Adipose tissue (tissue), 3 donors: ENCODE measurements around the gene INHBA. TPM values are rescaled to one million over a fixed set of nuclear protein-coding genes. Genes with fewer than 3 reads are reported as not detected.

ENCODE experiments used
- H3K27ac ChIP-seq: one replicate; pipeline ENCODE4 v1.5.1; 2013; ENCODE audit warnings: low read depth, low read length
- WGBS, 3 donors: extraction: QIAGEN DNeasy Blood & Tissue Kit; methylation state at CpG; one replicate each; pipeline ENCODE4 v1.1.7; 2013; 5-methylcytosine and 5-hydroxymethylcytosine counted together
- polyA plus RNA-seq, 3 donors: library from polyadenylated mRNA; stranded (reverse); fragments of 200-250 nt; gene quantifications; one replicate each; pipeline ENCODE4 v1.2.3, GENCODE V29; 2013
- donor health status: healthy with polysubstance abuse.
- donor health status: Bipolar disorder and iron deficiency.
- donor health status: healthy.

INHBA gene
- polyA plus RNA-seq = 1 to 10 TPM in 1 of 3 donors, under 1 TPM in 2; 0.07 to 1.3 (median 0.22) TPM

DNA sequence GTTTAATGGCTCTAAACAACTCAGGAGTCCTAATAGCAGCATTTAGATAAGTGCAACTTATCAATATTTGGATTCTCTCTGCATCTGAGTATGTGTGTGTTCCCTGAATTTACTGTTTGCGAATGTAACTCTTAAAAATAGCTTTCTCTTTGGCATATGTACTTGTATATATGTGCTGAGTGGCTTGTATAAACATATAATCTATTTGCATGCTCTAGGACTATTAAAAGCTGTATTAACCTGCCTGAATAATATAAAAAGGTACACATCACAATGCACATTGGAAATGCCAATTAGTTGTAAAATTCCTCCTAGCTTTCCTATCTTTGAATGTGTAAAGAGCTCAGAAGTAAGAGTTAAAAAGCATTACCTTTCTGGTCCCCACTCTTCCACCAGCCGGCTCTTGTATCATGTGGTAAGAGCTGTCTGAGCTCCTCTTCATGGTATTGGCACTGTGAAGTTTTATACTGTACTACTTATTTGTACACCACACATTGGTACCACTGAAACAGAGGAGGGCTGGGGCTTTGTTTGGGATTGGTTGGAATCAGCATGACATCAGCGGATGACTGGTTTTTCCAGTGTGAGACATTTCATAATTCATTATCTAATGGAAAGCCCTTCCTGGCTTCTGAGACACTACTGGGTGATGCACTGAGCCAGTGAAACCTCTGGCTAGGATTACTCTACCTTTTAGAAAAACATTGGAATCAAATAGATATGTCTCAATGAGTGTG is at the start of gene INHBA:
Gene INHBA (minus strand): TSS at position 456 of the 737 bp plus-strand sequence. CDS start 2,716 bp downstream, outside the sequence.
- WGBS, 3 donors = 75 to 88% (median 85%) methylated on average over 3 of the region's 3 CpGs

DNA sequence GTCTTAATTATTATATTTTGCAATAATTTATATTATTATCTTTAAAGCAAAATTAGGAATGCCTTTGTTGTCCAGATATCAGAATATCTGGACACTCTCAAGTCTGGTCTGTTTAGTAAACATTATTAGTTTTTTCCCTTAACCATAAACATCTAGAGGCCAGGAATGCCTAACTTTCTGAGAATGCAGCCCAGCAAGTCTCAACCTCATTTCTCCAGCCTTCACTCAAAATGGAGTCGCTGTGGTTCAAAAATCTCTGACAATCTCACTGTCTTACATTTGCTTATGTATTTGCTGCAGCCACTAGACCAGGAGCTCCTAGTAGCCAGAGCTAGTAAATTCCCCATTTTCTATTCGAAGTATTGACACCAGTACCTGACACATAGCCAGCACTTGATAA is 49.7 kb upstream of the INHBA start:
- 71 to 88% (median 87%) methylated on average over 2 of the region's 2 CpGs for WGBS, 3 donors
- no peak overlapping the region for H3K27ac ChIP-seq

More for the DNA sequence above, at the start of gene INHBA:
- no peak within 1 kb of the TSS for H3K27ac ChIP-seq

DNA sequence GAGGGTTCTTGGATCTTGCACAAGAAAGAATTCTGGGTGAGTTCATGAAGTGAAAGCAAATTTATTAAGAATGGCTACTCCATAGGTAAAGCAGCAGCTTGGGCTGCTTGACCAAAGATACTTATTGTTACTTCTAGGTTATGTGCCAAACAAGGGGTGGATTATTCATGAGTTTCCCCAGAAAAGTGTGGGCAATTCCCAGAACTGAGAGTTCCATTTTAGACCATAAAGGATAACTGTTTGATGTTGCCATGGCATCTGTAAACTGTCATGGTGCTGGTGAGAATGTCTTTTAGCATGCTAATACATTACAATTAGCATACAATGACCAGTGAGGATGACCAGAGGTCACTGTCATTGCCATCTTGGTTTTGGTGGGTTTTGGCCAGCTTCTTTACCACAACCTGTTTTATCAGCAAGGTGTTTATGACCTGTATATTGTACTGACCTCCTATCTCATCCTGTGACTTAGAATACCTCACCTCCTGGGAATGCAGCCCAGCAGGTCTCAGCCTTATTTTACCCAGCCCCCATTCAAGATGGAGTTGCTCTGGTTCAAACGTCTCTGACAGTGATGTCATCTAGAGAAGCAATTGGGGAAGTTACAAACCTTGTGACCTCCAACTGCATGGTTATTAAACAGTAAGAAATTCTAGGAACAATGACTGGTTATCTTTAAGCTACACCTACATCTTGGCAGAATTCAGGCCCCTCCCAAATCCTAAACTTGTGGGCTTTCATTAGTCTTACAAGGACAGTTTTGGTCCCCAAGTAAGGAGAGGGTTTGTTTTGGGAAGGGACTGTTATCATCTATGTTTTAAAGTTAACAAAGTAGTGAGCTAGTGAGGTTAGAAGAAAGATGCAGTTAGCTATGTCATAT is 48.0 kb upstream of the INHBA start:
- no peak overlapping the region for H3K27ac ChIP-seq
- 7 to 30% (median 28%) methylated on average over 1 of the region's 1 CpG for WGBS, 3 donors

DNA sequence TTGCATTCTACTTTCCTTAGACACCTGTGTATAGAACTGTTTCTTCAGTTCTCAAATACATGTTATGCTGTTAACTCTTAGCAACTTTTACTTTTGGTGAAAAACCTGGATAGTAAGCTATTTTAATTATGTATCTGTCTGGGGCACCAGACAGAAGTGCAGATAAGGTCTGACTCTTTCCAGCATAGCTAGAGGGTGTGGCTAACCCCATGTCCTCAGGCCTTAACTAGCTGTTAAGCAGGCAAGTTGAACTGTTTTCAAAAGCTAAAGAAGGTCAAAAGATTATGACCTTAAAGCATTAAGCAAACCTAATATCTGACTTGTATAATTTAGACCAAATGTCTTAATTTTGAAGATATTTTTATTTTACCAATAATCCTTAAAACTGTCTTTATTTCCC is 45.1 kb upstream of the INHBA start:
- H3K27ac ChIP-seq = no peak overlapping the region

DNA sequence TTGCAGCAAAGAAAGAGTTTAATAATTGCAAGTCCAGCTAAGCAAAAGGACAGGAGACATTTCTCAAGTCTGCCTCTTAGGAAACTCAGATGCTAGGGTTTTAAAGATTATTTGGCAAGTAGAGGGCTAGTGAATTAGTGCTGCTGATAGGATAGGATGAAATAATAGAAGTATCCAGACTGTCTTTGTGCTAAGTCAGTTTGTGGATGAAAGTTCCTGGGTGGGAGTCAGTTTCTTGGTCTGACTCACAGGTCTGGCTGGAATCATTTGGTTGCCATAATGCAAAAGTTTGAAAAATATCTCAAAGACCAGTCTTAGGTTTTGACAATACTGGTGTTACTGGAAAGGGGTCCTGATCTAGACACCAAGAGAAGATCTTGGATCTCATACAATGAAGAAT is 42.6 kb upstream of the INHBA start:
- no peak overlapping the region for H3K27ac ChIP-seq

DNA sequence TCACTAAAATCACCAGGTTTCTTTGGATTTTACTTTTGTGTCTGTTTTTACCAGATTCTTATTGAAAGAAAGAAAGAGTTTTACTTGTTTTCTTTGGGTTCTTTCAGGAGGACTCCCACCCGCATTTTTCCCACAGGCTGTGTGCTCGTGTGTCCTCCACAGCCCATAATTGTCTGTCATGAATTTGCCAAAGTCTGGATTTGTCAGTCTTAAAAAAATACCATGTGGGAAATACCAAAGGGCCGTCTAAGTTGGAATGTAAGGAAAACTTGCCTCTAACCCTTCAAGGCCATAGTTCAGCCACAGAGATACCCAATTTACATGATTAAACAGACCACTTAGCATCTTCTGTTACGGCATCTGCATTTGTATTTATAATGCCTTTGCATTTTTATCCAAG is 41.3 kb upstream of the INHBA start:
- H3K27ac ChIP-seq = no peak overlapping the region
- 55 to 75% (median 70%) methylated on average over 4 of the region's 4 CpGs for WGBS, 3 donors

DNA sequence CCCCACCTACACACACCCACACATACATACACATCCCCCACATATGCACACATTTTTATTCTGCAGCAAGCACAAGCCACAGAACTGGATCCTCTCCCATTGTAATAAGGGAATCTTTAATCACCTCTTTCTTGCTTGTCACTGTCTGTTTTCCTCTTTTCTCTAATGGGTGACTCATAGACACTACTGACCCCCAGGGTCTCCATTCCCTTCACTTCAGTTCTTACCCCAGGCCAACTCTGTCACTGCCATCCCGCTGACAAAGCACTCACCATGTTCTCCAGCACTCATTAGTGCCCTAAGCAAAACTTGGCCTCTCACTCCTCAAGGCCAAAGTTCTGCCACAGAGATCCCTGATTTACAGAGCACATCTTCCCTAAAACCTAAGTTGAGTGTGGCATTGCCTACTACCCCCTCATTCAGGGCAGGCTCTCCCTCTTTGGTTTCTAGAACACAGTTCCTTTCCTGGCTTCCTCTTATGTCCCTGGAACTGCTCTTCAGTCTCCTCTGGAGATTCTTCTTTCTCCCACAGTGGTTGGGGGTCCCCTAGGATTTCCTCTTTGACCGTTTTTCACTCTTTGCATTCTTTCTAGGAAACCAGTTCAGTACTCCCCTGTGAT is 39.6 kb upstream of the INHBA start:
- no peak overlapping the region for H3K27ac ChIP-seq
- 54 to 80% (median 67%) methylated on average over 2 of the region's 2 CpGs for WGBS, 3 donors

DNA sequence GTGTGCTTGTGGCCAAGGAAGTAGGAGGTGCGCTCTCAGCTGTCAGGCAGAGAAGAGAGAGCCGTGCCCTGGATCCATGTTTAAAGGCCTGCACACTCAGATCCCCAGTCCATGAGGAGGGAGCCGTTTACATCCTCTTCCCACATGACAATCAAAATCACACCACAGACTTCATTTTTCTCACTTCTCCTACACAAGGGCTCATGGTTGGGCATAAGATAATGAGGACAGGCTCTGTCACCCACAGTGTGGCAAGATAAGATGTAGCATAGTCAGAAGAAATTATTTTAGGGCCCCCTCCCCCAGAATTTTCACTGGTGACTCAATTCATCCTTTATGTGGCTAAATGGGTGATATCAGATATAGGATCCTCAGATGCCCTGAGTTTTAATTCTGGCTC is 35.9 kb upstream of the INHBA start:
- 72 to 83% (median 75%) methylated on average over 3 of the region's 3 CpGs for WGBS, 3 donors
- no peak overlapping the region for H3K27ac ChIP-seq

DNA sequence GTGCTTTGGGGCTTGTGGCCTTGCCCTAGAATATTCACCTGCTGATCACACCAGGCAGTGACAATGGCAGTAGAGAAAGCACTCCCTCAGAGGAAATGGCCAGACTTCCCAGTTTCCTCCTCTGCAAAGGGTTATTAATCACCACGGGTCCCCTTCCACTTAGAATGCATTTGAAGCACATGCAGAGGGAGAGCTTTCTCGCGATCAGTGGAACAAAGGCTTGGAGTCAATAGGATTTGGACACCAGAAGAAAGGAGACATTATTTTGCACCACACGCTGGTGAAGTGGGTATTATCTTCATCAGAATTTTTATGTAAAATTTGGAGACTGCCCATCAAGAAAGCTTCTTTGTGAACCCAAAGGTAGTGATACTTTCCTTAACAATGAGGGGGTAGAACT is 35.4 kb upstream of the INHBA start:
- H3K27ac ChIP-seq = no peak overlapping the region
- WGBS, 3 donors = 60 to 74% (median 71%) methylated on average over 4 of the region's 4 CpGs

DNA sequence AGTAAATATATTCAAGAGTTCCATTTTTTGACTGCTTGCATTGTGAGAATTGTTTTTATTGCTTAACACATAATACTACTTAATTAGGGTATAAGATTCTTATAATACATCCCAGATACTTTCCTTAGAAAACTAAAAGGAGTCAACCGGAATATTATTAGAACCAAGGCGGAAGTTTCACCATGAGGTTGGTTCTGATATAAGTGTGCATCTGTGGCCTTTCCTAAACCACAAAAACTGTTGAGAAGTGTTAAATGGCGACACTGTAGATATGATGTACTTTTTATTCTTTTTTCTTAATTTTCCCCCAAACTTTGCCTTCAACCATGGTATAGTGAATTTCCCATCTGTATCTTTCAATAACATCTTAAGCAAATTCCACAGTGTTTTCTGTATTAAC is 32.3 kb upstream of the INHBA start:
- 64 to 73% (median 70%) methylated on average over 3 of the region's 3 CpGs for WGBS, 3 donors
- no peak overlapping the region for H3K27ac ChIP-seq

DNA sequence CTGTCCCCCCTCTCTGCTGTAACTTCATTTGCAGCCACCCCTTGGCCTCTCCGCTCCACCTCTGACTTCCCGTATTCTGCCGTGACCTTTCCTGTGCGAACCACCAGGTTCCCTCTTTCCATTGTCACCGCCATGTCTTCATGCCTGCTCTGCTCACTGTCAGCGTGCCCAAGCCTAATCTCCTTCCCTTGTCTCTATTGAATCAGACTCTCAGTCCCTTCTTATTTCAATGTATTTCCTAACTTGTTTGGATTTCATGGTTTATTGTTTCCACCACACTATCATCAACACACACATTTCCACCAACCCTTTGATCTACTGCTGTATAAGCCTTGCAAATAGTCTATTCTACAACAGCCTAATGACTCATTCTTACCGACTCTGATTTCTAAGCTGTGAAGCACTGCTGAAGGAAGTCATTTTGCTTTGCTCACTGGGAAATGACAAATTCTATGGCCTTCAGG is 30.0 kb upstream of the INHBA start:
- H3K27ac ChIP-seq = no peak overlapping the region
- 54 to 76% (median 57%) methylated on average over 7 of the region's 7 CpGs for WGBS, 3 donors

DNA sequence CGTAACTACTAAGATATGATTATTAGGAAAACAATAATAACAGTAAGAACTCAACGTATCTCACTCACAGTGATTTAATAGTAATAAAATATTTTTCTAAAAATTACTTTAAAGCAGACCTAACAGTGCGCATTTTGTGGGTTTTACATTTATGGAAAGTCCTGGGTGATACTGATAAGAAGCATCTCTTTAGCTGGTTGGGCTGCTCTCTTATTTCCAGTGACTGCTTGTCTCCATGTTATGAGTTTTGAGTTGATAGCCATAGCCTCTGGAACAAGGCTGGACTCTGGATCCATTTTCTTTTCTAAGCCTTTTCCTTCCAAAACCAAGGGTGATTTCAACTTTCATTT is 29.5 kb upstream of the INHBA start:
- H3K27ac ChIP-seq = no peak overlapping the region
- 32 to 50% (median 44%) methylated on average over 3 of the region's 3 CpGs for WGBS, 3 donors

DNA sequence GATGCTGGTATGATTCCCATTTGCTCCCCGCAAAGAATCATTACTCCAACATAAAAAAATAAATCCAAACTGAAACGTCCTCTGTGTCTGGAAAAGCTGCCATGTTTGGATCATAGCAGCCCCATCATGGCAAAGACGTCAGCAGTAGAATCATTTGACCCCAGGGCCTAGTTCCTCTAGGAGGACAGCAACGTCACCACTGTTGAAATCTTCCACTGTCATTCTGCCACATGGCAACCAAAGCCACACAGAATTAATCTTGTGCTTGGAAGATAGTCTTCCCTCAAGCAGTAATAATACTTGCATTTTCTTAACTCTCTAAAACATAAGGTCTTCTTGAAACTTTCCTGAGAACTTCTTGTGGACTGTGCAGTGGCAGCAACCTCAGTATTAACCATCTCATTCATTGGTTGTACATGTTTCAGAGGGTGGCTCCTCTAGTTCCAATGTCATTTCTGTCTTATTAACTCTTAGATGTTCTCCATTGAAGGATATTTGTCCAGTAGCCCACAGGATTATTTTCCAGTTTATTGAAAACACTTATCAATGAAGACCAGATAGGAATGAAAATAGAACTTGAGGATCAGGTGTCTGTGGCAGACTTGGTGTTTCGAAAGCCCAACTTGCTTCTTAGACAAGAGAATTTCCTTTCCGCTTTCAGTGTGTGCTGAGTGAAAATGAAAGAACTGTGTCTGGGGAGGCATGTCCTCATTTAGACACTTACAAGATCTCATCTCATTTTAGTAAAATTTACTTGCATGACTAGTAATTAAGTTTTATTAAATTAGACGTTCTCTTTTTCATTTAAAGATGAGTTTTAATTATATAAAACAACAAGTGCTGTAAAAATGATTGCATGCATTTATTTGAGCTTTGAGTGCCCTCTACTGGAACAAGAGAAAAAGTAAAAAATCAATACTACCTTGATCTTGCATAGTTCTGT is 28.9 kb upstream of the INHBA start:
- WGBS, 3 donors = 57 to 59% (median 57%) methylated on average over 7 of the region's 7 CpGs
- H3K27ac ChIP-seq = no peak overlapping the region

DNA sequence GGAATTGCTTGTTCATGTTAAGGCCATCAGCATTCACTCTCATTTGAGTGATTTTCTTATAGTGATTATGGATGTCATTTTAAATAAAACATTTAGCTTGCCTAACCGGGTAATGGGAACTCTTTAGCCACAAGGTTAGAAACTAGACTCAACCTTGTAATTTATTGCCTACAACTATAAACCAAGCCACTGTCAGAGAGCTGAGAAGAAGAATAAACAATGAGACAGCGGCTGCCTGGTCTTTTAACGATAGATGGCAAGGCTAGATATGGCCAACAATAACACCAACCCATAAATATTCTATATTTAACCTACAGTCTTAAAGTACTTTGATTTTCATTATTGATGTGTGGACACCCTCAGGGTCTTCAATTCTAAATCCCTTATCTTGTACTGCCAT is 27.8 kb upstream of the INHBA start:
- WGBS, 3 donors = 40 to 59% (median 59%) methylated on average over 3 of the region's 3 CpGs

DNA sequence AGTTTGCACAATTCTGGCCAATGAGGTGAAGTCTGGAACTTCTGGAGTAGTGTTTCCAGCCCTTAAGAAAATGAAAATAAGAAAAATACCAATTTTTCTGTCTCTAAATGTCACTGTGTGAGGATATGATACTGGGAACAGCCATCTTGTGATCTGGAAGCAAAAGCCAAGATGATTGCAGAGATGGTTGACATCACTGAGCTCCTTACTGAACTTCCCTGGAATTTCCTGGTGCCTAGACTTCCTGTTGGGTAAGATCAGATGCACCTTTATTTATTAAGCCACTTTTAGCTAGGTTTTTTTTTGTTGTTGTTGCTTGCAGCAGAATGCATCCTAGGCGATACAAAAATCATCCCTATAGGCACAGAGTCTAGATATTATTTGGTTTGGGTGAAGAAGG is 27.3 kb upstream of the INHBA start:
- 86 to 98% (median 90%) methylated on average over 1 of the region's 1 CpG for WGBS, 3 donors
- no peak overlapping the region for H3K27ac ChIP-seq

More for the DNA sequence above, 27.8 kb upstream of the INHBA start:
- no peak overlapping the region for H3K27ac ChIP-seq

DNA sequence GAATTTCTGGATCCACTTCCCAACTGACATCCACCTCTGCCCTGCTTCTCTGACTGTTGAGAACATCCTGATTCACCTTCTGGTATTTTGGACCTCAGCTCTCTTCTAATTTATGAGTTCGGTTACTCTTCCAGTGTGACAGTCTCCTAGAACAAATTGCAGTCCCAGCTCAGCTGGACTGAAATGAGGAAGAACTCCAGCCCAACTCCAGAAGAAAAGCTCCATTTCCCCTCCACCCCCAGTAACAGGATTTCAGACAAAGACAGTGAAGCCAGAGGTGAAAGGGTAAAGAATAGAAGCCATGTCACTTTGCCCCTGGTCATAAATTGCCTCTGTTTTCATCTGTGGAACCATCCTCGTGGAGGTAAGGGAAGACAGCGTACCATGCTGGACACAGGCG is 26.2 kb upstream of the INHBA start:
- WGBS, 3 donors = 87 to 88% (median 87%) methylated on average over 4 of the region's 4 CpGs
- H3K27ac ChIP-seq = no peak overlapping the region

DNA sequence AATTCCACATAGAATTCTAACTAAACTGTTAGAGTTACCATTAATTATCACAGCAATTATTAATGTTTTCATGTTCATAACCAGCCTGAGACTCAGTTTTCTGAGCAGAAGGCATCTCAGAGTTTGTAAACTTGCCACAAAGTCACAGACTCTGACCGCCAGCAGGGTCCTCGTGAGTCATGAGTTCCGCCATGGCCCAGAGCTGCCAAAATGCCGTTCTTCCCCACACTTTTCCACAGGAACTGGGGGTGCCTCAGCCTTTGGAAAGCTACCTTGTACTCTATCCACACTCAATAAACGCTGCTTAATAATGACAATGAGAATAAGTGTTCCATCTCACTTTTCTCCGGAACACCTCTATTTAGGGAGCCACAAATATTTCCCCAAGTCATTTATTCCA is 22.1 kb upstream of the INHBA start:
- 89 to 96% (median 94%) methylated on average over 6 of the region's 6 CpGs for WGBS, 3 donors

DNA sequence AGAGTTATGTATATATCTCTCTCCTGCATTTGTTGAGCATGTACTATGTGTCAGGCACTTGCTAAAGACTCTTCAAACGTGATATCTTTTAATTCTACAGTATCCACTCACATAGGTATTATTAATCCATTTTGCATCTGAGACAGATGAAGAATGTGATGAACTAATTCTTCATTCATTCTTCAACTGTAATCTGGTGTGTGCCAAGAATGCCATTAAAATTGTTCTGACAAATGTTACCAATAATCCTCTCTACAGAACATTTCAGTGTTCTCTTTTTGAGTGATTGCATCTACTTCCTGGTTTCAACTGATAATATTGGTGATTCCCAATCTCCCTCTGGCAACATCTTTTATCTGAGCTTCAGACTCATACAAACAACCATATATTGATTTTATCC is 18.0 kb upstream of the INHBA start:
- 42 to 72% (median 71%) methylated on average over 1 of the region's 1 CpG for WGBS, 3 donors
- no peak overlapping the region for H3K27ac ChIP-seq

More for the DNA sequence above, 22.1 kb upstream of the INHBA start:
- no peak overlapping the region for H3K27ac ChIP-seq
